COLO668 (cell line): ENCODE measurements around the gene BICRA.
"Not testable (repeated sequence)": the region's sequence is repeated elsewhere in the genome, so short reads cannot be mapped to it uniquely, and the experiment has no call there.

ENCODE experiments used
- DNase-seq: peaks from one replicate; lab custom pipeline; 2025; ENCODE audit not compliant: unreplicated experiment; lab: John Stamatoyannopoulos, UW

The BICRA gene

GRCh38 chr19:47740866-47741519, 132.1 kb downstream of the BICRA start:
- no peak for DNase-seq

DNA sequence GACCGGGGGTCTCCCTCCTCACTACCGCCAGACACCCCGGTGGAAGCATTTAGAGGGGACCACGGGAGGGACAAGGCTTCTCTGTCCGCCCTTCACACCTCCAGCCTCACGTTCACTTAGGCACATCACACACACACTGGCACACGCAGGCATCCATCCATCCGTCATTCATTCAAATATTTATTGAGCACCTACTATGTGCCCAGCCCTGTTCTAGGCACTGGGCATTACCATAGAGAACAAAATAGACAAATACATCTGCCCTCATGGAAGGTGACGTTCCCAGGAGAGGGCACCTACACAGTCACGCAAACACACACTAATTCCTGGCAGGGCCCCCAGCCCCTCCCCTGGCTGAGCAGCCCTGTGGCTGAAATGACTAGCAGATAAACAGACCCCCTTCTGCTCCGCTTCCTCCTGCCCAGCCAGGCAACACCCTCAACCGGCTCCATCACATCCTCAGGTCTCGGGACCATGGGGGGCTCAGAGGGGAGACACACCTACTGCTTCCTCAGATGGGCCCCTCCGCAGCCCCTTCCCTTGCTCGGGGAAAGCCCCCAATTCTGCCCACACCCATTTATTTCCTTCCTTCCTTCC, 132.7 kb downstream of the BICRA start:
- DNase-seq, result no peak

- DNase-seq, result no peak
These were observed 133.7 kb downstream of the BICRA start for GRCh38 chr19:47742634-47743033.

DNA sequence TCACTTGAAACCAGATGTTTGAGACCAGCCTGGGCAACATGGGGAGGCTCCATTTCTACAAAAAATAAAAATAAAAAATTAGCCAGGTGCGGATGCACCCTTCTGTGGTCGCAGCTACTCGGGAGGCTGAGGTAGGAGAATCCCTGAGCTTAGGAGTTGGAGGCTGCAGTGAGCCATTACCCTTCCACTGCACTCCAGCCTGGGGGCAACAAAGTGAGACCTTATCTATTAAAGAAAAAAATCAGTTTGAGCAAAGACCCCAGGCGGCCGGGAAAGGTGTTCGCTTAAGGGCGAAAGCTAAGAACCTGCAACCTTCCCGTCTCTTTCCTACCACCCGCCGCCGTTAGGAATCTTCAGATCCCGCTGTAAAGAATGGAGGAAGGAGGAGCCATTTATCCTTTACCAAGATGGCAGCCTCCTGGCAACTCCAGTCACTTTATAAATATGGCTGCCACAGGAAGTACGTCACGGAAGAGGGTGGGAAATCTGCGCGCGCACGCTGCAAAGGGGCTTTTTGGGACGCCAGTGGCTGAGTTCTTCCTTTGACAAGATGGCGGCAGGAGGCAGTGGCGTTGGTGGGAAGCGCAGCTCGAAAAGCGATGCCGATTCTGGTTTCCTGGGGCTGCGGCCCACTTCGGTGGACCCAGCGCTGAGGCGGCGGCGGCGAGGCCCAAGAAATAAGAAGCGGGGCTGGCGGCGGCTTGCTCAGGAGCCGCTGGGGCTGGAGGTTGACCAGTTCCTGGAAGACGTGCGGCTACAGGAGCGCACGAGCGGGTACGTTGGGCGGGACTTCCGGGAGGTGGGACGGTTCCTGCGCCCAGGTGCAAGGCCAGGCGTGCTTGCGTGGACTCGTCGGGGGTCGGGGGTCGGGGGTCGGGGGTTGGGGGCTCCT, 136.3 kb downstream of the BICRA start, which contains the start of gene NOP53:
NOP53 (plus strand) TSS at position 537 of the 892 bp plus-strand sequence; CDS start at position 551, 14 bp downstream.
- peak; percentile 94 for DNase-seq

DNA sequence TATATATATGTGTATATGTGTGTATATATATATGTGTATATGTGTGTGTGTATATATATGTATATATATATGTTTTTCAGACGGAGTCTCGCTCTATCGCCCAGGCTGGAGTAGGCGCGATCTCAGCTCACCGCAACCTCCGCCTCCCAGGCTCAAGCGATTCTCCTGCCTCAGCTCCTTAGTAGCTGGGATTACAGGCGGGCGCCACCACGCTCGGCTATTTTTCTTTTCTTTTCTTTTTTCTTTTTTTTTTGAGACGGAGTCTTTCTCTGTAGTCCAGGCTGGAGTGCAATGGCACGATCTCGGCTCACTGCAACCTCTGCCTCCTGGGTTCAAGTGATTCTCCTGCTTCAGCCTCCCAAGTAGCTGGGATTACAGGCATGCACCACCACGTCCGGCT, 137.2 kb downstream of the BICRA start:
- not testable (repeated sequence) for DNase-seq

DNA sequence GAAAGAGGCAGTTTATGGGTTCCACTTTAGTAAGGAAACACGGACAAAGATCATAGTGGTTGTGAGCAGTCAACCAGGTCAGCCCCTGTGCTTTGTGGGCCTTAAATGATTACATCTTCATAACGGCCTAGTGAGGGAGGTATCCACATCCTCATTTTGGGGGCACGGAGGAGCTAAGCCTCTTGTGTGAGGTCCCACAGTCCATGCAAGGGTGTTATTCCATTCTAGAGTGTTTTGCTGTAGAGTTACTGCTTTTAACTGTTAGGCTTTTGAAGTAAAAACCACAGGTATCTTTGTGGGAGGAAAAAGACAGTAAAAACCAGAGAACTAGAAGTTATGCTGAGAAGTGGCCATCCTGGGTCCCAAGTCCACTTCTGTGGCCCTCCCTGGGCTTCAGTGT, 140.4 kb downstream of the BICRA start:
- no peak for DNase-seq

GRCh38 chr19:47750752-47751151, 141.8 kb downstream of the BICRA start:
- no peak for DNase-seq

DNA sequence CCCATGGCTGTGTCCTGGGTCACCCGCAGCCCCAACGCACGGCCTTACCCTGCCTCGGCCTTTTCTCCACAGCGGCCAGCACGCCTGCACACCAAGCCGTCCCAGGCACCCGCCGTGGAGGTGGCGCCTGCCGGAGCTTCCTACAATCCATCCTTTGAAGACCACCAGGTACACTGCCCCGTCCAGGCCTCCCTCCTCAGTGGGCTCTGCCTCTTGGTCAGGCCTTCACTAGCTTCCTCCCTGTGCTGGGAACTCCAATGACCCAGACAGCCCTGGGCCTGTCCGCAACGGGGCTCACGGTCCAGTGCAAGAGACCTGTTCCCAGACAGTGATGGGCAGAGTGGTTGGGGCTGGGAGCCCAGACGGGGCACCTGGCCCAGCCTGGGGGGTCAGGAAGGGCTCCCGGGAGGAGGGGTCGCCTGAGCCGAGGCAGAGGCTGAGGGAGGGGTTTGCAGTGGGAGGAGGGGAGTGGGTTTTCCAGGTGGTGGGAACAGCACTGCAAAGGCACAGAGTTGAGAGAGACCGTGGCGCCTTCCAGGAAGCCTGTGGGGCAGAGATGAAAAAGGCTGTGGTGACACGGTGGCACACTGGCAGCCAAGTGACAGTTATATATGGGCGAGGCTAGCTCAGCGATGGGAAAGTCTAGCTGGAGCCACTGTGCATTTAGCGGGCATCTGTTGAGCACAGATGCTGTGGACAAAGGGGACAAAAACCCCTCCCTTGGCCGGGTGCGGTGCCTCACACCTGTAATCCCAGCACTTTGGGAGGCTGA, 143.7 kb downstream of the BICRA start:
- DNase-seq, result no peak
